Body of pancreas (tissue), 4 donors: ENCODE measurements around the gene LRRFIP2. TPM values are rescaled to one million over a fixed set of nuclear protein-coding genes. Genes with fewer than 3 reads are reported as not detected.

Experiments used
- ATAC-seq: fragments of 150-250 bp; one replicate; pipeline ENCODE4 v1.9.1; 2016
- DNase-seq, 4 donors: peaks; one replicate each; pipeline ENCODE4 v3.0.0-alpha.2; 2019
- H3K27ac ChIP-seq, 4 donors: fragments of 200-600 bp; sonication (generic); 1 replicate in 3 of 4; 2 replicates in 1 of 4; pipeline versions ENCODE4 v1.5.1 to v1.6.1; 2016 to 2019; ENCODE audit warnings: mild to moderate bottlenecking in 1 of 4, mixed read lengths in 1 of 4, moderate library complexity in 1 of 4
- H3K27me3 ChIP-seq, 2 donors: fragments of 200-600 bp; sonication (generic); one replicate each; pipeline ENCODE4 v1.6.0; 2016; ENCODE audit warnings: mild to moderate bottlenecking in 1 of 2
- H3K36me3 ChIP-seq, 2 donors: fragments of 200-600 bp; sonication (generic); replicated peaks in 1 of 2; 2 replicates each; pipeline ENCODE4 v1.5.1; 2016; ENCODE audit warnings: low read depth in 2 of 2; ENCODE audit not compliant: insufficient read depth in 1 of 2
- H3K4me1 ChIP-seq: fragments of 200-600 bp; sonication (generic); one replicate; pipeline ENCODE4 v1.6.0; 2016
- H3K4me3 ChIP-seq, 2 donors: fragments of 200-600 bp; sonication (generic); 1 replicate in 1 of 2; 2 replicates in 1 of 2; pipeline ENCODE4 v1.5.1; 2016 to 2019
- H3K9me3 ChIP-seq, 3 donors: fragments of 200-600 bp; sonication (generic); 1 replicate in 2 of 3; 2 replicates in 1 of 3; pipeline ENCODE4 v1.5.1; 2016
- POLR2A ChIP-seq, 3 donors: fragments of 450-650 bp; IDR thresholded peaks; one replicate each; pipeline ENCODE4 v1.6.1; 2016; ENCODE audit warnings: antibody characterized with exemption in 3 of 3, mild to moderate bottlenecking in 2 of 3
- WGBS, 2 donors: methylation state at CpG; one replicate each; pipeline ENCODE4 v1.1.5; 2017; 5-methylcytosine and 5-hydroxymethylcytosine counted together
- intact Hi-C: fragments of 100-400 bp; cut with DNase I; formaldehyde crosslinking; loops from one replicate; pipeline ENCODE4 v1.15.1; 2023
- total RNA-seq, 2 donors: library from RNA; depleted of rRNA; stranded (reverse); fragments of >200 nt; gene quantifications; one replicate each; pipeline ENCODE4 v1.1.0, GENCODE V29; 2016
- TF ChIP-seq, protein P1 (sequence below), 7 experiments: fragments of 450-650 bp in 4 of 7; fragments of 200-600 bp in 3 of 7; sonication (generic) in 3 of 7; IDR thresholded peaks; one replicate each; pipeline ENCODE4 v1.5.1; 2016 to 2019; ENCODE audit warnings: antibody characterized with exemption in 7 of 7

LRRFIP2 gene
- total RNA-seq, 2 donors from 2014 or later = 23.4 to 56.6 TPM

DNA sequence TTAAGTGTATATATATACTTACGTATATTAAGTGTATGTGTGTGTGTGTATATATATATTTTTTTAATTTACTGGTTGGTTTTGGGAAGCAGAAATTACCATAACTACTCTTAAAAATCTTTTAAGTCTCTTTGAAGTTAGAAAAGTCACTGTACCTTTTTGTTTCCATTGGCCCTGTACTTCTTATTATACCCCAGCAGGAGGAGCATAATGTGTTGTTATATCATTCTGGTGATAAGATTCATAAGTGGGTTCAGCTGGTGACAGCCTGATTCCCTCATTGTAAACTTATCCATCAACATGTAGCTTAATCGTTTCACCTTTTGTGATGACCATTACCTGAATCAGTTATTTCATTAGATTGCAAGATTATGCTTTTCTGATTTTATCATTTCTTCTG is 150.3 kb downstream of the LRRFIP2 start:
- no peak overlapping the region for H3K4me3 ChIP-seq
- no peak overlapping the region for H3K27ac ChIP-seq
- no peak for ATAC-seq
- DNase-seq = no peak
- intact Hi-C loops = no loop called here
- H3K36me3 ChIP-seq = peaks cover 3 to 15% of the 10 kb centered on the region in 2 donors
- H3K9me3 ChIP-seq = no peaks in the 10 kb centered on the region
- TF ChIP-seq POLR2A (IDR thresholded peaks at IDR 0.05) = no peak
- TF ChIP-seq, protein P1, sequence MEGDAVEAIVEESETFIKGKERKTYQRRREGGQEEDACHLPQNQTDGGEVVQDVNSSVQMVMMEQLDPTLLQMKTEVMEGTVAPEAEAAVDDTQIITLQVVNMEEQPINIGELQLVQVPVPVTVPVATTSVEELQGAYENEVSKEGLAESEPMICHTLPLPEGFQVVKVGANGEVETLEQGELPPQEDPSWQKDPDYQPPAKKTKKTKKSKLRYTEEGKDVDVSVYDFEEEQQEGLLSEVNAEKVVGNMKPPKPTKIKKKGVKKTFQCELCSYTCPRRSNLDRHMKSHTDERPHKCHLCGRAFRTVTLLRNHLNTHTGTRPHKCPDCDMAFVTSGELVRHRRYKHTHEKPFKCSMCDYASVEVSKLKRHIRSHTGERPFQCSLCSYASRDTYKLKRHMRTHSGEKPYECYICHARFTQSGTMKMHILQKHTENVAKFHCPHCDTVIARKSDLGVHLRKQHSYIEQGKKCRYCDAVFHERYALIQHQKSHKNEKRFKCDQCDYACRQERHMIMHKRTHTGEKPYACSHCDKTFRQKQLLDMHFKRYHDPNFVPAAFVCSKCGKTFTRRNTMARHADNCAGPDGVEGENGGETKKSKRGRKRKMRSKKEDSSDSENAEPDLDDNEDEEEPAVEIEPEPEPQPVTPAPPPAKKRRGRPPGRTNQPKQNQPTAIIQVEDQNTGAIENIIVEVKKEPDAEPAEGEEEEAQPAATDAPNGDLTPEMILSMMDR (IDR thresholded peaks at IDR 0.05) = peak in 5 of 7 experiments; percentile 15 to 39 (median 31)
- H3K4me1 ChIP-seq = no peaks in the 10 kb centered on the region
- 78 to 83% methylated on average over 2 of the region's 2 CpGs for WGBS, 2 donors
- no peaks in the 10 kb centered on the region for H3K27me3 ChIP-seq

DNA sequence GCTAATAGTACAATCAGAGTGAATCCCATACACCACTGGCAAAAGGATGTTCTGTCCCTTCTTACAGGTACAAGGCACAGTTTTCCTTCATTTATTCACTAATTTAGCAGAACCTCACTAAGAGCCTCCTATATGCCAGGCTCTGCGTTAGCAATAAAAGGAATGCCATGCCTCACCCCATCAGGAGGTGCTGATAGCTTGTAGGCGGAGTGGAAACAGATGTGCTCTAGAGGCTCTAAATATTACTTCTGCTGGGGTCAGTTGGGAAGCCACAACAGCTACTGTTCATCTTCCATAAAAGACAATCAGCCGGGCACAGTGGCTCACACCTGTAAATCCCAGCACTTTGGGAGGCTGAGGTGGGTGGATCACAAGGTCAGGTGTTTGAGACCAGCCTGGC is 156.7 kb downstream of the LRRFIP2 start:
- Histone ChIP-seq H3K4me1 (no peaks in the 10 kb centered on the region), H3K9me3 (no peaks in the 10 kb centered on the region), H3K4me3 (no peak overlapping the region), H3K27me3 (no peaks in the 10 kb centered on the region), H3K36me3 (peaks cover 5 to 31% of the 10 kb centered on the region in 2 donors), H3K27ac (no peak overlapping the region)
- 70 to 88% methylated on average over 3 of the region's 3 CpGs for WGBS, 2 donors
- TF ChIP-seq, protein P1 (IDR thresholded peaks at IDR 0.05) = no peak
- no peak for TF ChIP-seq POLR2A (IDR thresholded peaks at IDR 0.05)
- ATAC-seq (no peak), DNase-seq (no peak)
- intact Hi-C loops = no loop called here

DNA sequence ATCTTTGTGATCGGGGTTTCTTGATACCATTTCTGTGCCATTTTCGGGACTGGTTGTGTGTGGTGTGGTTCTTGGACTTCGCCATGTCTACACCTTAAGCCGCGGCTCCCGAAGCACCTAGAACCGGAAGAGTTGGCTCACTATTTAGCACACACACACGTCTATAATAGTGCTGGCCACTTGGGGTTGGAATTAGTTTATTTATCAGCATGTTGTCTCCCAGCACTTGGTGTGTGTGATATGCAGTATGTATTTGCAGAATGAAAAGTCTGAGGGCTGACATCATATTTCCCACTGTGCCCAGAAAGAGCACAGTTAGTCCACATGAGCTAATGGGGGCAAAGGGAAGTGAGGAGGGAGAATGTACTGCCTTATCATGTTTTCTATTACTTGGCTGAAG is 157.5 kb downstream of the LRRFIP2 start:
- Histone ChIP-seq H3K9me3 (no peaks in the 10 kb centered on the region), H3K27ac (no peak overlapping the region), H3K4me3 (no peak overlapping the region), H3K4me1 (no peaks in the 10 kb centered on the region), H3K27me3 (no peaks in the 10 kb centered on the region), H3K36me3 (peaks cover 5 to 37% of the 10 kb centered on the region in 2 donors)
- DNase-seq (no peak), ATAC-seq (no peak)
- intact Hi-C loops = no loop called here
- 93 to 94% methylated on average over 8 of the region's 8 CpGs for WGBS, 2 donors
- TF ChIP-seq, protein P1 (IDR thresholded peaks at IDR 0.05) = no peak
- TF ChIP-seq POLR2A (IDR thresholded peaks at IDR 0.05) = no peak

DNA sequence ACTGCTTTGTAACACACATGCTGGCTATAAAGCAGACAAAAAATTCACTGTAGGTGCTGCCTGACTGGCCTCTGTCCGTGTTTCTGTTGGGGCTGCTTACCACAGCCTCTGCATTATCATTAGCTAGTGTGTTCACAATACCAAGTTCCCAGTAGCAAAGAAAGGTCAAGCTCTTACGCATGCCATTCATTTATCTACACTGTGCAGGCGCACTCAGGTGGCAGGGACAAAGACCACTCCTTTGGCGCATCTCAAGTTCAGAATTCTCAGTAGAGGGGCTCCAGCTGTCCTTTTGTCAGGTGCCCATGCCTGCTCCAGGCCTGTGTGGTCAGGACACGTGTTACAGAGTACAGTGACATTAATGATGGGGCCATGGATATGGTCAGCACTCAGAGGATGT is 158.7 kb downstream of the LRRFIP2 start:
- DNase-seq = no peak
- H3K4me3 ChIP-seq = no peak overlapping the region
- WGBS, 2 donors = 91 to 97% methylated on average over 5 of the region's 5 CpGs
- H3K27ac ChIP-seq = no peak overlapping the region
- no peak for ATAC-seq
- peaks cover 5 to 36% of the 10 kb centered on the region in 2 donors for H3K36me3 ChIP-seq
- no peaks in the 10 kb centered on the region for H3K9me3 ChIP-seq
- intact Hi-C loops = no loop called here
- no peaks in the 10 kb centered on the region for H3K27me3 ChIP-seq
- TF ChIP-seq POLR2A (IDR thresholded peaks at IDR 0.05) = no peak
- TF ChIP-seq, protein P1 (IDR thresholded peaks at IDR 0.05) = no peak
- H3K4me1 ChIP-seq = no peaks in the 10 kb centered on the region

DNA sequence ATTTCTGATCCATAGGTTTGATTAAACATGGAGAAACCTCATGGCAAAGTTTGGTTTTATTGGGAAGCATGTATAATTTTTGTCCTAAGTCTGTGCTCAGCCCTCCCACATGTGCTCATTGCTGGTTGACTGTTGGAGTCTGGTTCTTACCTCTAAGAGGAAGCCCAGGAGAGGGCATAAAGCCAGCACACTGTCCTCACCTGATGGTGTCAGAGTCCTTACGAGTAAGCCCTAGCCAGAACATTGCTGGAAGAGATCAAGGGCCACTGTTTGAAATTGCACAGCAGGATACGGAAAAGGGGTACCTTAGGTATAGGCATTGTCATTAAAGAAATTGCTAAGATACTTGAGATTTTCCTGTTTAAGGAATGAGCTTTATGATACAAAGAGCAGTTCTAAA is 159.8 kb downstream of the LRRFIP2 start:
- intact Hi-C loops = no loop called here
- 76 to 88% methylated on average over 2 of the region's 2 CpGs for WGBS, 2 donors
- peaks cover 5 to 31% of the 10 kb centered on the region in 2 donors for H3K36me3 ChIP-seq

More for the DNA sequence above, 159.8 kb downstream of the LRRFIP2 start:
- ATAC-seq (no peak), DNase-seq (no peak)
- no peak overlapping the region for H3K4me3 ChIP-seq
- H3K4me1 ChIP-seq = no peaks in the 10 kb centered on the region
- H3K9me3 ChIP-seq = no peaks in the 10 kb centered on the region
- H3K27ac ChIP-seq = no peak overlapping the region
- no peaks in the 10 kb centered on the region for H3K27me3 ChIP-seq
- TF ChIP-seq, protein P1 (IDR thresholded peaks at IDR 0.05) = no peak
- TF ChIP-seq POLR2A (IDR thresholded peaks at IDR 0.05) = no peak
